CD4-positive, CD25-positive, alpha-beta regulatory T cell (primary cell): ENCODE measurements around the gene ASPM. TPM values are rescaled to one million over a fixed set of nuclear protein-coding genes. Genes with fewer than 3 reads are reported as not detected.

Source experiments
- ATAC-seq, 2 donors: fragments of 150-1000 bp; cut with Tn5 transposase; one replicate each; pipeline ENCODE4 v1.10.0; 2021; ENCODE audit warnings: low read depth in 2 of 2, moderate number of reproducible peaks in 2 of 2, moderate library complexity in 1 of 2
- DNase-seq, 3 donors: peaks; one replicate each; pipeline versions ENCODE4 v3.0.0 to v3.0.0-alpha.2; 2012 to 2022; ENCODE audit warnings: mixed read lengths in 1 of 3
- H3K27ac ChIP-seq: one replicate; pipeline ENCODE4 v1.7.0; 2013; ENCODE audit warnings: mild to moderate bottlenecking, low read length; ENCODE audit not compliant: insufficient read depth, poor library complexity, severe bottlenecking
- H3K27me3 ChIP-seq: one replicate; pipeline ENCODE4 v1.7.0; 2013; ENCODE audit warnings: low read length; ENCODE audit not compliant: control insufficient read depth, insufficient read depth
- H3K36me3 ChIP-seq: one replicate; pipeline ENCODE4 v1.7.0; 2013; ENCODE audit warnings: mild to moderate bottlenecking, low read length, moderate library complexity; ENCODE audit not compliant: control insufficient read depth, insufficient read depth
- H3K4me1 ChIP-seq: 2 replicates; pipeline ENCODE4 v1.7.0; 2013; ENCODE audit warnings: mild to moderate bottlenecking, low read length; ENCODE audit not compliant: insufficient read depth, control insufficient read depth, poor library complexity, severe bottlenecking
- H3K4me3 ChIP-seq: one replicate; pipeline ENCODE4 v1.7.0; 2013; ENCODE audit warnings: low read depth, mild to moderate bottlenecking, low read length, moderate library complexity
- H3K9me3 ChIP-seq, 2 experiments: 1 replicate in 1 of 2; 2 replicates in 1 of 2; pipeline ENCODE4 v1.7.0; 2013; ENCODE audit warnings: low read length in 2 of 2, mild to moderate bottlenecking in 1 of 2, moderate library complexity in 1 of 2; ENCODE audit not compliant: control insufficient read depth in 2 of 2
- H3K27ac Mint-ChIP-seq, 3 donors: one replicate each; pipeline ENCODE4 v1.8.0; 2020 to 2022; ENCODE audit warnings: mild to moderate bottlenecking in 3 of 3, mixed read lengths in 3 of 3, moderate library complexity in 2 of 3
- H3K27me3 Mint-ChIP-seq: one replicate; pipeline ENCODE4 v1.8.0; 2022; ENCODE audit warnings: mild to moderate bottlenecking, mixed read lengths
- H3K36me3 Mint-ChIP-seq: one replicate; pipeline ENCODE4 v1.8.0; 2020; ENCODE audit warnings: mixed read lengths
- H3K4me1 Mint-ChIP-seq, 4 donors: one replicate each; pipeline ENCODE4 v1.8.0; 2020 to 2022; ENCODE audit warnings: mixed read lengths in 4 of 4, mild to moderate bottlenecking in 1 of 4
- H3K4me3 Mint-ChIP-seq, 4 donors: one replicate each; pipeline ENCODE4 v1.8.0; 2020 to 2022; ENCODE audit warnings: mild to moderate bottlenecking in 4 of 4, mixed read lengths in 4 of 4, moderate library complexity in 3 of 4
- H3K9me3 Mint-ChIP-seq, 7 donors: one replicate each; pipeline ENCODE4 v1.8.0; 2020 to 2022; ENCODE audit warnings: mixed read lengths in 7 of 7, mild to moderate bottlenecking in 3 of 7, moderate library complexity in 2 of 7
- polyA plus RNA-seq, 4 donors: library from polyadenylated mRNA; unstranded; fragments of 300-500 nt; fragmentation: Illumina TruSeq; gene quantifications; one replicate each; pipeline ENCODE4 v1.2.3, GENCODE V29; 2021
- total RNA-seq: library from RNA; stranded (reverse); gene quantifications from one replicate; pipeline ENCODE4 v1.2.3, GENCODE V29; 2022

The ASPM gene
- total and polyA plus RNA-seq, 5 donors from 2014 or later = 0.37 to 3.2 (median 0.62) TPM

GRCh38 chr1:197073978-197074377, 72.5 kb downstream of the ASPM start:
- no peak for DNase-seq
- Histone ChIP-seq H3K4me1 (no peaks in the 10 kb centered on the region), H3K27ac (no peak overlapping the region), H3K9me3 (no peaks in the 10 kb centered on the region), H3K27me3 (peaks cover 1% of the 10 kb centered on the region), H3K36me3 (no peaks in the 10 kb centered on the region), H3K4me3 (no peak overlapping the region)
- H3K36me3 Mint-ChIP-seq = no peaks in the 10 kb centered on the region
- no peaks in the 10 kb centered on the region for H3K27me3 Mint-ChIP-seq
- peaks cover 0 to 6% (median 3%) of the 10 kb centered on the region in 4 donors for H3K4me1 Mint-ChIP-seq
- no peak for ATAC-seq
- no peak overlapping the region for H3K27ac Mint-ChIP-seq
- no peak overlapping the region for H3K4me3 Mint-ChIP-seq
- H3K9me3 Mint-ChIP-seq = peaks cover 0 to 15% (median 2%) of the 10 kb centered on the region in 7 donors

- Histone ChIP-seq H3K4me3 (no peak overlapping the region), H3K27me3 (peaks cover 4% of the 10 kb centered on the region), H3K4me1 (no peaks in the 10 kb centered on the region), H3K36me3 (no peaks in the 10 kb centered on the region), H3K27ac (no peak overlapping the region), H3K9me3 (no peaks in the 10 kb centered on the region)
- Mint-ChIP-seq H3K27ac (no peak overlapping the region), H3K4me1 (no peaks in the 10 kb centered on the region), H3K4me3 (no peak overlapping the region), H3K36me3 (no peaks in the 10 kb centered on the region), H3K9me3 (peaks cover 0 to 10% (median 2%) of the 10 kb centered on the region in 7 donors), H3K27me3 (peaks cover 5% of the 10 kb centered on the region)
- DNase-seq (no peak), ATAC-seq (no peak)
Measured at GRCh38 chr1:197067457-197067818, 79.0 kb downstream of the ASPM start.

DNA sequence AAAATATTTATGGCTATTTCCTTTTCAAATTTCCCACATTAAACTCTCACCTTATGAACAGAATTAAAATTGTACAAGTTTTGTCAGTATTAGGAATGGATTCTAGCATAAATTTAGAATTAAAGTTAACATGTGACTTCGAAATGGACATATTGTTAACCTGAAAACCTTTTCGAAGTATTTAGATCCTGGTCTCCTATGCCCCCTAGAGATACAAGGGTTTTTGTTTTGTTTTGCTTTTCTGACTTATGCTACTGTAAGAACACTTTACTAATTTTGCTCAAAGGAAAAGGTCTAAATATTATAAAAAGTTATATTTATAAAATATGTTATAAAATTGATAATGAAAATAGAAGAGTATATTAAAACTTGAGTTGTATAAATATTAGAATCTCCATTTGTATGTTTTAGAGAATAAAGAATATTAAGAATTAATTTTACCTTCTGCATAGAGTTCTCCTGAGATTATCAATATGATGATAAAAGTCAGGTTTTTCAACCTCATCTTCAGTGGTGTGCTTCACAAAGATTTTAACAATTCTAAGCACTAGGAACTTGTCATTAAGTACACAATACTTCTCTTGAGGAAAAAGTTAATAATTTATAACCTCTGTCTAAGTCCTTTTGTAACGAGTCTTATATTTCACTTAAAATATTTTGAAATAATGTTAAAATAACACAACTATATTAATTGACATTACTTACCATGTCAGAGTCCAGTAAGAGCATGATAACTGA, 79.6 kb downstream of the ASPM start, which contains the start of gene F13B:
Gene F13B, minus strand, starts transcription at position 542 of the 738 bp plus-strand sequence. Its CDS starts 37 bp downstream, at position 505.
- Histone ChIP-seq H3K9me3 (no peaks in the 10 kb centered on the region), H3K27ac (no peak within 1 kb of the TSS), H3K36me3 (no peaks in the 10 kb centered on the region), H3K4me1 (no peaks in the 10 kb centered on the region), H3K27me3 (peaks cover 4% of the 10 kb centered on the region), H3K4me3 (no peak within 1 kb of the TSS)
- Mint-ChIP-seq H3K27ac (no peak within 1 kb of the TSS), H3K27me3 (peaks cover 9% of the 10 kb centered on the region), H3K36me3 (no peaks in the 10 kb centered on the region), H3K4me3 (no peak within 1 kb of the TSS), H3K4me1 (no peaks in the 10 kb centered on the region), H3K9me3 (peaks cover 0 to 9% (median 1%) of the 10 kb centered on the region in 7 donors)
- ATAC-seq = no peak
- DNase-seq = no peak

DNA sequence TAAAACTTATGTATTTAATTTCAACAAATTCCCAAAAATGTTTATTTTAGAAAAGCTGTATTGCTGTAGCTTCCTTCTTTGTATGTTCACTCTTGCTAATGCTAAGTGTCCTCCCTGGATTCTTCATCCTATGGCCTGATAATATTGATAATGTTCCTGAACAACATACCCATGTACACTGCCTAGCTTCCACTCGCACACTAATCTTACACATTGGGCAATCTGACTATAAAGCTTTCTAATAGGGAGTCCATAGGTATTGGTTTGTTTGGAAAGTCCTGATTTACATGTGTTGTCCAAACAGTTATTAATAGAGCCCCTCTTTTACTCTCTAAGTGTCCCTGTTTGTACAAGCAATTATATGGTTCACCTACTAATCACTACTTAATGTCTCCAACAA, 80.2 kb downstream of the ASPM start:
- peaks cover 4% of the 10 kb centered on the region for H3K27me3 ChIP-seq
- H3K27ac Mint-ChIP-seq = no peak overlapping the region
- H3K4me3 ChIP-seq = no peak overlapping the region
- no peaks in the 10 kb centered on the region for H3K4me1 ChIP-seq
- no peak overlapping the region for H3K4me3 Mint-ChIP-seq
- H3K9me3 Mint-ChIP-seq = peaks cover 0 to 9% (median 1%) of the 10 kb centered on the region in 7 donors
- H3K27ac ChIP-seq = no peak overlapping the region
- ATAC-seq = no peak
- H3K36me3 Mint-ChIP-seq = no peaks in the 10 kb centered on the region
- DNase-seq = no peak
- no peaks in the 10 kb centered on the region for H3K9me3 ChIP-seq
- H3K36me3 ChIP-seq = no peaks in the 10 kb centered on the region
- peaks cover 10% of the 10 kb centered on the region for H3K27me3 Mint-ChIP-seq
- H3K4me1 Mint-ChIP-seq = no peaks in the 10 kb centered on the region

- H3K9me3 ChIP-seq = no peaks in the 10 kb centered on the region
- Mint-ChIP-seq H3K4me3 (no peak overlapping the region), H3K27me3 (peaks cover 10% of the 10 kb centered on the region), H3K9me3 (peaks cover 0 to 9% (median 1%) of the 10 kb centered on the region in 7 donors), H3K27ac (no peak overlapping the region), H3K4me1 (no peaks in the 10 kb centered on the region), H3K36me3 (no peaks in the 10 kb centered on the region)
- no peak for DNase-seq
- H3K4me1 ChIP-seq = no peaks in the 10 kb centered on the region
- H3K4me3 ChIP-seq = no peak overlapping the region
- no peak for ATAC-seq
- no peak overlapping the region for H3K27ac ChIP-seq
- no peaks in the 10 kb centered on the region for H3K36me3 ChIP-seq
- H3K27me3 ChIP-seq = peaks cover 4% of the 10 kb centered on the region
Measured at GRCh38 chr1:197065559-197065958, 80.9 kb downstream of the ASPM start.

- H3K27me3 ChIP-seq = peaks cover 4% of the 10 kb centered on the region
- no peaks in the 10 kb centered on the region for H3K4me1 Mint-ChIP-seq
- H3K27me3 Mint-ChIP-seq = peaks cover 10% of the 10 kb centered on the region
- H3K9me3 ChIP-seq = no peaks in the 10 kb centered on the region
- H3K4me3 Mint-ChIP-seq = no peak overlapping the region
- no peaks in the 10 kb centered on the region for H3K36me3 Mint-ChIP-seq
- H3K4me3 ChIP-seq = no peak overlapping the region
- H3K4me1 ChIP-seq = no peaks in the 10 kb centered on the region
- no peak overlapping the region for H3K27ac ChIP-seq
- no peaks in the 10 kb centered on the region for H3K36me3 ChIP-seq
- H3K27ac Mint-ChIP-seq = no peak overlapping the region
- DNase-seq (no peak), ATAC-seq (no peak)
- peaks cover 0 to 3% (median 0%) of the 10 kb centered on the region in 7 donors for H3K9me3 Mint-ChIP-seq
Measured at GRCh38 chr1:197063212-197063611, 83.3 kb downstream of the ASPM start.

DNA sequence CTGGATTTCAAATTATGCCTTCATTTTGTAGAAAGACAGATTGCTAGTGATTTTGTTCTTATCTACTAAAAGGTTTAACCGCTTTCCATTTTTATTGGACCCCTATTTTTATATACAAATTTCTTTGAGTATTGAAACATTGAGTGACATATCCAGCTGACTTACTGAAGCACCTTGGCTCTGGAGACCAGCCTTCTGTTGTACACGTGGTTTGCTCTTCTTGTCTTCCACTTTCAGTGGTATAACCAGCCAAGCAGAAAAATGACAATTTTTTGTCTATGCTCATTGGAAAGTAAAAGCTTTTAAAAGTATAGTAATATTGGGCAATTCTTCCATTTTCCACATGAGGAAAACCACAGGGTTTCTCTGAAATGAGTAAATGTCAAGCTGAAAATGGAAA, 83.8 kb downstream of the ASPM start:
- no peak overlapping the region for H3K27ac Mint-ChIP-seq
- Histone ChIP-seq H3K4me3 (no peak overlapping the region), H3K27ac (no peak overlapping the region), H3K9me3 (no peaks in the 10 kb centered on the region), H3K36me3 (no peaks in the 10 kb centered on the region), H3K4me1 (no peaks in the 10 kb centered on the region), H3K27me3 (peaks cover 4% of the 10 kb centered on the region)
- H3K27me3 Mint-ChIP-seq = peaks cover 11% of the 10 kb centered on the region
- no peaks in the 10 kb centered on the region for H3K4me1 Mint-ChIP-seq
- no peaks in the 10 kb centered on the region for H3K36me3 Mint-ChIP-seq
- DNase-seq (no peak), ATAC-seq (no peak)
- H3K9me3 Mint-ChIP-seq = peaks cover 0 to 3% (median 0%) of the 10 kb centered on the region in 7 donors
- no peak overlapping the region for H3K4me3 Mint-ChIP-seq

GRCh38 chr1:197049100-197049499, 97.4 kb downstream of the ASPM start:
- ATAC-seq = no peak
- H3K36me3 Mint-ChIP-seq = no peaks in the 10 kb centered on the region
- DNase-seq = no peak

More at GRCh38 chr1:197049100-197049499, 97.4 kb downstream of the ASPM start:
- no peak overlapping the region for H3K27ac ChIP-seq
- Mint-ChIP-seq H3K27me3 (peaks cover 4% of the 10 kb centered on the region), H3K9me3 (peaks cover 0 to 3% (median 0%) of the 10 kb centered on the region in 7 donors), H3K4me3 (no peak overlapping the region), H3K4me1 (no peaks in the 10 kb centered on the region), H3K27ac (no peak overlapping the region)
- no peaks in the 10 kb centered on the region for H3K27me3 ChIP-seq
- H3K4me3 ChIP-seq = no peak overlapping the region
- no peaks in the 10 kb centered on the region for H3K36me3 ChIP-seq
- no peaks in the 10 kb centered on the region for H3K9me3 ChIP-seq
- no peaks in the 10 kb centered on the region for H3K4me1 ChIP-seq
